ENCODE data around the gene B3GNT5.

Gene B3GNT5

DNA sequence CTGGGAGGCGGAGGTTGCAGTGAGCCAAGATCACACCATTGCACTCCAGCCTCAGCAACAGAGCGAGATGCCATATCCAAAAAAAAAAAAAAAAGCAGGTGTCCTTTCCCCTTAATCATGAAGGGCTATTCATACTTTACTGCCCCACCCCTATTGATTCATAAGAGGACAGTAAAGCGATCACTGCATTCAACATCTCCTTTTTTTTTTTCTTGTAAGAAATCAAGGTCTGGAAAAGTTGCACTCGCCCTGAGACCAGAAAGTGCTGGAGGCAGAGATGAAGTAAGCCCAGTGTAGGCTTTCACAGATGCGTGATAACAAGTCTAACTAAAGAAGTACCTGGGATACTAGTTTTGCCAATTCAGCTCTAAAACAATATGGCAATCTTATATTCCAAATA lies 24.2 kb downstream of the B3GNT5 start:
- H3K4me3 ChIP-seq (ENCODE audit: low read length) = no peak overlapping the region
- DNase-seq (ENCODE audit: low read depth) = peak; percentile 65

DNA sequence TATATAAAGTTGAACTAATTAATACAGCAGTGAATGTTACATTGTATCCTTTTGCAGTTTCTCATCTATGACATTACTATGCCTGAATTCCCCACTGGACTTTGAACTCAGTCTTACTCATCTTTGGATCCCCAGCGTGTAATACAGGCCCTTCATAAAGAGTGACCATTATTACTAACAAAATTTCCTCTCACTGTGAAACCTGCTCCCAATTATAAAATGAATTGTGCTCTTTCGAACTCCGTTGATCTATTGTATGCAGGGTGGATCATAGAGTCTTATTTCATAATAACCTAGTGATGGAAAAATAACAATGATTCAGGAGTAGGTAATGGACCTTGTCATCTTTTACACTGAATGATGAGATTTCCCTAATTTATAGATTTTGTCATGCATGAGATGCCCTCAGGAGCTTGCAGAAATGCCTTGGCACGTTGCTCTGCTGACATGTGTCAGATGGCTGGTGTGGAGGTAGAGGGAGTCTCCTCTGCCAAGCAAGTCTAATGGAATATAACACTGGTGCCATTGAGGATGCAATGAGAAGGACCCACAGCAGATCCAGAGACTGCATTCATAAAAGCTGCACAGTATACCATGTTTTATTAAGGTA lies 25.5 kb downstream of the B3GNT5 start:
- H3K4me3 ChIP-seq (ENCODE audit: low read length) = no peak overlapping the region
- TF ChIP-seq, protein P1, sequence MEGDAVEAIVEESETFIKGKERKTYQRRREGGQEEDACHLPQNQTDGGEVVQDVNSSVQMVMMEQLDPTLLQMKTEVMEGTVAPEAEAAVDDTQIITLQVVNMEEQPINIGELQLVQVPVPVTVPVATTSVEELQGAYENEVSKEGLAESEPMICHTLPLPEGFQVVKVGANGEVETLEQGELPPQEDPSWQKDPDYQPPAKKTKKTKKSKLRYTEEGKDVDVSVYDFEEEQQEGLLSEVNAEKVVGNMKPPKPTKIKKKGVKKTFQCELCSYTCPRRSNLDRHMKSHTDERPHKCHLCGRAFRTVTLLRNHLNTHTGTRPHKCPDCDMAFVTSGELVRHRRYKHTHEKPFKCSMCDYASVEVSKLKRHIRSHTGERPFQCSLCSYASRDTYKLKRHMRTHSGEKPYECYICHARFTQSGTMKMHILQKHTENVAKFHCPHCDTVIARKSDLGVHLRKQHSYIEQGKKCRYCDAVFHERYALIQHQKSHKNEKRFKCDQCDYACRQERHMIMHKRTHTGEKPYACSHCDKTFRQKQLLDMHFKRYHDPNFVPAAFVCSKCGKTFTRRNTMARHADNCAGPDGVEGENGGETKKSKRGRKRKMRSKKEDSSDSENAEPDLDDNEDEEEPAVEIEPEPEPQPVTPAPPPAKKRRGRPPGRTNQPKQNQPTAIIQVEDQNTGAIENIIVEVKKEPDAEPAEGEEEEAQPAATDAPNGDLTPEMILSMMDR (IDR thresholded peaks at IDR 0.05; ENCODE audit: insufficient read depth, low read depth, low read length, missing control alignments) = no peak
- DNase-seq (ENCODE audit: low read depth) = peak; percentile 90

More for the DNA sequence above, 24.2 kb downstream of the B3GNT5 start:
- TF ChIP-seq, protein P1 (IDR thresholded peaks at IDR 0.05; ENCODE audit: insufficient read depth, low read depth, low read length, missing control alignments) = no peak

DNA sequence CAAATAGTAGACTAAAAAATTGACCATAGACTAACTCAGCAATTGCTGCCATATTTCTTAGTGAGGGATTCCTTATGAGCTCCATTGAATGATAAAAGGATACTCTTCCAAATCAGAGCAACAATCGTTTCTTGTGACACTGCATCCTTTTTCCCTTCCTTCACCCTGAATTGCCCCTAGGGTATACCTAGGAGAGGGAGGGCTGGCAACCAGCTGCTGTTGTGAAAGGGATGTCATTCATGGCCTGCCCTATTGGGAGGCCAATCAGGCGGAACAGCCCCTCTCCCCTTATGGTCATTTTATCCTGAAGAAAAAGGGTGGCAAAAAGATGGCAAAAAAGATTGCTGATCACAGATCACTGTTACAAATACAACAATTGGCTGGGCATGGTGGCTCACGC lies 26.3 kb downstream of the B3GNT5 start:
- no peak overlapping the region for H3K4me3 ChIP-seq (ENCODE audit: low read length)
- TF ChIP-seq, protein P1 (IDR thresholded peaks at IDR 0.05; ENCODE audit: insufficient read depth, low read depth, low read length, missing control alignments) = no peak
- DNase-seq (ENCODE audit: low read depth) = no peak

DNA sequence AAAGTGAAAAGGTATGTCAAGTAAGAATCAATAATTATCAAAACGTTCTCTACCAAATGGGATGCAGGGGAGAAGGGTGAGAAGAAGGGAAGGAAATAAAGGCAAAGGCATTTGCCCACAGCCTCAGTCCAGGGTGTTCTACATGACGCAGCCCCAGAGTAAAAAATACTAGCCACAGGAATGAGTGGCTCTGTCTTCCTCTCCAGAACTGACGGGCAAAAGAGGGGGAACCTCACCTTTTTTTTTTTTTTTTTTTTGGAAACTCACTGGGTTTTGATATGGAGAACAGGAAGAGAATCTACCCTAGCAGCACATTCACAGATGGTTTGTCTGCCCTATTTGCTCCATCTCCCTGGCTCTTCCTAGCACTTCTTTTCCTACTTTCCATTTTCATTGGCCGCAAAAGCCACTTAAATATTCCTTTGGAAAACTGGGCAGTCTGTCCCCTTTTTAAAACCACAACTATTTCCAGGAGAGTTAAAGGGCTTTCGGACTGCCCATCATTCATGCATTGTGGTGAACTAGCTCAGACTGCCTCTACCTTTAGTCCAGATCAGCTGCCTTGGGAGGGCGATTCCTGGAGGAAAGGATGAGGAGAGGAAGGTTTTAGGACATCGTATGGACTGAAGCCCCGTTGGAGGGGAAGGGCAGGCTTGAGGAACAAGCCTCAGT lies 28.2 kb downstream of the B3GNT5 start:
- TF ChIP-seq, protein P1 (IDR thresholded peaks at IDR 0.05; ENCODE audit: insufficient read depth, low read depth, low read length, missing control alignments) = no peak
- DNase-seq (ENCODE audit: low read depth) = no peak

DNA sequence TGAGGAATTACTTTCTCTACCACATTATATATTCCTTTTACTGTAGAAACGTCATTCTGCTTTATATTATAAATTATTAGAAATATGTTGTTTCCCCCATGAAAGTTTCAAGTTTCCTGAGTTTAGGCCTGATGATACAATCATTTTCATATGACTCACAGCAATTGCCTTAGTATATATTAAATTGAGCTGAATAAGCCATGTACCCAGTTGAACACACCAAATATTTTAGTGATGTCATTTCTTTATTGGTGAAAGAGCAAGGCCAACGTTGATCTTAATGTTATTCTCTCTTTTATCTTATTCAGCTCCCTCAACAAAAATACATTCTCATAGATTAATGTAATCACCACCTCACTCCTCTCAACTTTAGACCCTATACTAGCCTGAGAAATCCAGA lies 30.8 kb downstream of the B3GNT5 start:
- peak; percentile 59 for DNase-seq (ENCODE audit: low read depth)
- TF ChIP-seq, protein P1 (IDR thresholded peaks at IDR 0.05; ENCODE audit: insufficient read depth, low read depth, low read length, missing control alignments) = no peak
- H3K4me3 ChIP-seq (ENCODE audit: low read length) = no peak overlapping the region

More for the DNA sequence above, 28.2 kb downstream of the B3GNT5 start:
- H3K4me3 ChIP-seq (ENCODE audit: low read length) = no peak overlapping the region

DNA sequence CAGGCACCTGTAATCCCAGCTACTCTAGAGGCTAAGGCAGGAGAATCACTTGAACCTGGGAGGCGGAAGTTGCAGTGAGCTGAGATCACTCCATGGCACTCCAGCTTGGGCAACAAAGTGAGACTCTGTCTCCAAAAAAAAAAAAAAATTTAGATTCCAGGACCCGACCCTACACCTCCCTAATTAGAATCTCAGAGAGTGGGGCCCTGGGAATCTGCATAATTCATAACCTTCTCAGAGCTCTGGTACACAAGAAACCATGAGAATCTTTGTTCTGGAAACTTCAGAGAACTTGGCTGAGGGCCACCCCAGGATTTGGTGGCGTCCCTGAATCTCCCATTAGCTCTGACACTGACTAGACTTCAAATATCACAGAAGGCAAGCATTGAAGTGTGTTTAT lies 31.5 kb downstream of the B3GNT5 start:
- H3K4me3 ChIP-seq (ENCODE audit: low read length) = no peak overlapping the region
- no peak for DNase-seq (ENCODE audit: low read depth)
- TF ChIP-seq, protein P1 (IDR thresholded peaks at IDR 0.05; ENCODE audit: insufficient read depth, low read depth, low read length, missing control alignments) = no peak

DNA sequence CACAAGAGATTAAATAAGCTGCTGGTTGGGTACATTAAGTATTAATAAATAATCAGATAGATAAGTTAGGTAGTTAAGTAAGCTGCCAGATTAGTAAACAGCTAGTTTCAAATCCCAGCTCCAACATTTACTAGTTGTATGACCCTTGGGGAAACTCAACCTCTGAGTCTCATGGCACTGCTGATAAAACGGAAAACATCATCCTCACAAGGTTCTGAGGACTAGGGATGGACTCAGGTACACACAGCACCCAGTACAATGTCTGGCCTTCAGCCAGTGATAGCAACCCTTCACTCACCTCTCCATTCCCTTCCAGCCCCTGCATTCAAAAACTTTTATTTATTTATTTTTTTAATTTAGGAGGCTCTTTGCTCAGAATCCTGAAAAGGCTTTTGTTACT lies 32.3 kb downstream of the B3GNT5 start:
- DNase-seq (ENCODE audit: low read depth) = no peak
- no peak overlapping the region for H3K4me3 ChIP-seq (ENCODE audit: low read length)

More for the DNA sequence above, 32.3 kb downstream of the B3GNT5 start:
- TF ChIP-seq, protein P1 (IDR thresholded peaks at IDR 0.05; ENCODE audit: insufficient read depth, low read depth, low read length, missing control alignments) = no peak
